Fibroblast of skin of back (primary cell): ENCODE measurements around the gene MTHFD2L.
A peak's percentile ranks its signal among the peaks of the same experiment; 100 is the strongest.

Experiments
- DNase-seq: peaks from one replicate; pipeline ENCODE4 v3.0.0-alpha.2; 2013

Gene MTHFD2L

DNA sequence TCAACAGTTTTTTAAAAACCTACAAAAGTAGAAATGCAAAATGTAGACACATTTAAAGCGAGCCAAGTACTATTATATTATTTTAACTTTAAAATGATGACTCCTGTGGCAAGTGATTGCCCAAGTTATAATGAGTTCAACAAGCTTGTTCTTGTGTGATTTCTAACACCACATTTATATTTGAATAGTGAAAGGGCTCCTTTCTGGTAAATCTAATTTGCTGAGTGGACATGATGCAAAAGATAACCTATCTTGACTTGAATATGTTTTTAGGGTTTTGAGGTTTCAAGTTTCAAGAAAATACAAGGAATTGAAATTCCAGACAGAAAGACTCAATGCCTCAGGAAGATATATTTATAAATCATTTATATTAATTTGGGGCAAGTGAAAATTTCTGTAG, 149.3 kb downstream of the MTHFD2L start:
- DNase-seq, result no peak

DNA sequence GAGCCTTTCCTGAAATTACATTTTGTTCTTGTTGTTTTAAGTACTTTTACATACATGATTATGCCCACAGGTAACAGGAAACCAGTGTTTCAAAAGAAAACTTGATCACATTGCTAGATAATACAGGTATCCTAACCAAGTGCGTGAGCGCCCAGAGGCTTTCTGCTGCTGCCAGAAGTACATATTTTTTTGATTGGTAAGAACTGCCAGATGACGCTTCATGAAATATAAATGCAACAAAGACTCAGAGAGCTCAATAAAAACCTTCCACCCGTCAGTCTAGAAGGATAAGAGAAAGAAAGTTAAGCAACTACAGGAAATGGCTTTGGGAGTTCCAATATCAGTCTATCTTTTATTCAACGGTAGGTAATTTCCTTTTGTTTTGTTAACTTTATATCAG, 150.3 kb downstream of the MTHFD2L start, which contains the start of gene EPGN:
EPGN (plus strand) TSS at position 256 of the 400 bp plus-strand sequence; CDS start at position 320, 64 bp downstream.
- peak; percentile 52 for DNase-seq

DNA sequence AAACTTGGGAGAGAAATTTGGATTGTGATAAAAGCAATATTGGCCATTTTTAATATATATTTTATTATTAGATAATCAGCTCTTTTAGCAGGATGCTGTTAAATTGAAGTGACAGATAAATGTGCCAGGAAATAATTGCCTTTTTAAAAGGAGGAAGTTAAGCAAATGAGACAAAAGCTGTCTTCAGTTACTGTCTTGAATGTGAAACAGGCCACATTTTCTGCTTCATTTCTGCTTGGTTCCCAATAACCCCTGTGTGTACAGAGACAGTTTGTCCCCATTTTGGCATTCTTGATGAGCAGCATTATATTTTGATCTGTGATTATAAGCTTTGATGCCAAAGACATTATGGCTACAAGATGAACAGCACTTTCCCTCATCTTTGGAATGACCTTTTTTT, 151.3 kb downstream of the MTHFD2L start:
- no peak for DNase-seq

DNA sequence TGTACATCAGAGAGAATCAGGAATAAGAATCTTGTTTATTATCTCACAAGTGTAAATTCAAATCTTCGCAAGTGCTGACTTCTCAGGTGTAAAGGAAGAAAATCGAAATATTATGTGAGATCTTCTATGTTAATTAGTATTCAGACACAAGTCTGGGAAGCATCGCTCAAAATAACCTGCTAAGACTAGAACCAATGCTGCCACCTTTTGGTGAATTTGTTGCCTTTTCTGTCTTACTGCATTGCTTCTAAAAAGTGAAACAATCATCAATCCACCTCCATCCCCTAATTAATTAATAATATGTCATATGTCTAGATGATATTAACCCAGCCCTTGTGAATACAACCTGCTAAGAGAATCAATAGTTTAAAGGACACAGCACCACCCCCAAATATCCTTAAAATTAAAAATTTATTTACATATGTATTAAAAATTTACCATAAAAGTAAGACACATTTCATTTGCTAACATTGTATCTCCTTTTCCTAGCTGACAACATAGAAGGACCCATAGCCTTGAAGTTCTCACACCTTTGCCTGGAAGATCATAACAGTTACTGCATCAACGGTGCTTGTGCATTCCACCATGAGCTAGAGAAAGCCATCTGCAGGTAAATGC, 153.9 kb downstream of the MTHFD2L start:
- DNase-seq, result peak; percentile 67

DNA sequence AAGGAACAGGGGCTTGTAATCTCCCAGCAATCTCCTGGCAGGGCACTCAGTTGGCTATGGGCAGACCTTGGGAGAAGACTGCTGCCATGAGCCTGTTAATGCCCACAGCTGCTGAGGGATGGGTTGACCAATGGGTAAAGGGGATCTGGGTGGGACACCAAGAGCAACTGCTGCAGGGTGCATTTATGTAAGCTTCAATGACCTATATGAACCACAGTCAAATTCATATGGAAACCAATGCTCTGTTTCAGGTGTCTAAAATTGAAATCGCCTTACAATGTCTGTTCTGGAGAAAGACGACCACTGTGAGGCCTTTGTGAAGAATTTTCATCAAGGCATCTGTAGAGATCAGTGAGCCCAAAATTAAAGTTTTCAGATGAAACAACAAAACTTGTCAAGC, 156.4 kb downstream of the MTHFD2L start:
- DNase-seq, result no peak

DNA sequence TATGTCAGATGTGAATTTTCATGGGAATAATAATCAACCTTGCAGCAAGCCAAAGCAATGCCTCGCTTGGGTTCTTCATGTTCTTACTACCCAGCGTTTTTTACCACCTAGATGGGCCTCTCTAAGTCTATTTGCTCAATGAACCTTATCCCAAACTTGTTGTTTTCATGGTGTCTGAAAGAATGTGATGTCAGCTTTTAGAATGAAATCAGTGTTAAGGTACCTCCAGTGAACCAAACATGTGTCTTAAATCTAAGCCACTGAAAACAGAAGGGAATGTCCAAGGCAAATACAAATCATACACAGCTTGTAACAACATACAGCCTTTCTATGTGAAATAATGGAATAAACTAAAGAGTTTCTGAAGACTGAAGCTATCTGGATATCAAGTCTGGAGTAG, 157.0 kb downstream of the MTHFD2L start:
- DNase-seq, result no peak

DNA sequence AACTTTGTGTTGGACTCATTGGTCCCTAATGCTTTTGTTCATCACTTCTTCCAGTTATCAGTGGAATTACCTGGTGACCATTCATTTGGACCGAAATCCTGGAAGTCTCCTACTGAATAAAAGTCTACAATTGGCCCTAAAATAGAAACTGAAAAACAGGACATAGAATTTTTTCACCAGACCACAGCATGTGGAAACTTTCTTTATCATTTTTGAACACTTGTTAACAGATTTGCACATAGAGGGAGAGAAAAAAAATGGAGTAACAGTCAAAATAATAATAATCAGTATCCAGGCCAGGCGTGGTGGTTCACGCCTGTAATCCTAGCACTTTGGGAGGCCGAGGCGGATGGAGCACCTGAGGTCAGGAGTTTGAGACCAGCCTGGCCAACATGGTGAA, 157.5 kb downstream of the MTHFD2L start:
- DNase-seq, result no peak

DNA sequence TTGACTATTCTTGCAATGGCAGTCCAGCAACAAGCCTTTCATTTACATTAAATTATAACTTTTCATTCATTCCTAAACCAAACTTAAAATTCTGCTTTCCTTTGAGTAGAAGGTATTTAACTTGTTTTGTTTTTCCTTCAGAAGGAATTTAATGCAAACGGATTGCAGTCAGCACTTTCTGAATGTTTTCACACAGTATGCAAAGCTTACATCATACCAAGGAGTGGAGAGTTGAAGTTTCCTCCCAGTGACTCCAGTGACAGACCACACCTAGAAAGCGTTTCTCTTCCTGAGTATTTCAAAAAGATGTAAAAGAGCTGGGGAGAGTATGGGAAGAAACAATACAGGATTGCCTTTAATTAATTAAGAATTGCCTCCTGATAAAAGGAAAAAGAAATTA, 158.5 kb downstream of the MTHFD2L start:
- peak; percentile 55 for DNase-seq

DNA sequence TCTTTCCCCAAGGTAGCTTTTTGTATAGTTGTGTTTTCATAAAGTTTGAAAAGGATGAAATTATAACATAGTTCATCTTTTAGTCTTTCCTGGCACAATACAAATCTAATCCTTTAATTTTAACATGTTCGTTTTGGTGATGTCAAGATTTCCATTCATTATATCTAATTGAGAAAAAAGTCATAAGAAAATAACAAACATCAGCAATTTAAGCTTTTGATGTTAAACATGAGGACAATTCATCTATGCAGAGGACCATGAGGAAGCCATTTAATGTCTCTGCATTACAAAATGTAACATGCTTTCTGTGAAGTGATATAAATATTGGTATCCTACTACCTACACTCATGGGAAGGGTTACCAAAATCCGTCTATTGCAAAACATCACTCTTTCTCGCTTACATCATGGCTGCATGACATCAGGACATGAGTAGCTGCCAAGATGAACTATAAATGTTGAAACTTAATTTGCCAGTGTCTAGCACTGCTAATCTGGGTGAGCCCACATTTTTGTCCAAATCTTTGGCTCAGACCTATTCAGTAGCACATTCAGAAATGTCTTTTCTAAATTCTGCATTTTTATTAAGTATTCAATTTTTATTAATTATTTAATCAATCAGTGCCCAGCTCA, 159.8 kb downstream of the MTHFD2L start:
- DNase-seq, result no peak

DNA sequence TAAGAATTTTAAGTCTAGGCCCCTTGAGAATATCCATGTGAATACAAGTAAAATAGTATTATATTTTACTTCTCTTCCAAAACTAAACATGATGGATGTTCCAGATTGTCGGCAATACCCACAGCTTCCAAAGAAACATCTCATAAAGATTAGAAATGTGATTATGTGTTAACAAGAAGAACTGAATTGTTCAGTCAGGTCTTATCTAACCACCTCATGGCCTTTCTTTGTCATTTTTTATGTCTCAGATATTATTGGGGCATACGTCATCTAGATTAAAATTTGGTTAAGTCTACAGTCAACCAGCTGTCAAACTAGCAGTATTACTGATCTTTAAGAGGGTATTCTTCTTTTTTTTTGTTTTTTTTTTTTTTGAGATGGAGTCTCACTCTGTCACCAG, 160.4 kb downstream of the MTHFD2L start:
- no peak for DNase-seq

DNA sequence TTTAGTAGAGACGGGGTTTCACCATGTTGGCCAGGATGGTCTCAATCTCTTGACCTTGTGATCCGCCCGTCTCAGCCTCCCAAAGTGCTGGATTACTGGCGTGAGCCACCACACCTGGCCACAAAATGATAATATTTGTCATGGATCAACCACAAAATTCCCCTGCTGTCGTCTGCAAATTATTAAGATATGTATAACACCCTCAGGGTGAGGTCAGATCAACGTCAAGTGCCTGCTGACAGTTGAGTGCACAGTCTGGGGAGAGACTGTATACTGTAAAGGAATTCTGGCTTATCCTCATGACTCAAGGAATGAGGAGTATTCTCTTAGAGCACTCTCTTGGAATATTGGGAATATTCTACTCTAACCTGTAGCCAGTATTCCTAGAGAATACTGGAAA, 161.6 kb downstream of the MTHFD2L start:
- peak; percentile 48 for DNase-seq

DNA sequence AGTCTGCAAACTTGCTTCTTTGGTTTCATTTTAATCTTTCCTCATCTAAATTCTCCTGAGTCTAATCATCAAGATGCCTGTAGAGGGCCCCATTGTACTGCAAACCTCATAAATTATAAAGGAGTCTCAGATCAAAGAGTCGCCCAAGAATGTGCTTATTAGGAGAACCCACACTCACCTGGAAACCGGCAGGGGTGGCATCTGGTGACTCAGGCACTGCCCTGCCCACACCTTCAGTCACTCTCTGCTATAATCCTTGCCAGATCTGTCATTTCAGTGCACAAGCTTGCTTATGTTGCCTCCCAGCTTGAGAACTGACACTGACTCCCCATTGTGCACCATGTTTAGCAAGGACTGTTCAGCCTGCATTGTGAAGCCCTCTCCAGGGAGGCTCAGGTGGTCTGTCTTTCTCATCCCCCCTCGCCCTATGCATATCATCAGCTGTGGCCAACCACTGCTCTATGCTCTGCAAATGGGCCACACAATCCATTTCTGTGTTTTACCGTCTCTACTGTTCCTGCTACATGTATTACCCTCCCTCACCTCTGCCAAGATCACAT, 162.7 kb downstream of the MTHFD2L start:
- DNase-seq, result peak; percentile 58

DNA sequence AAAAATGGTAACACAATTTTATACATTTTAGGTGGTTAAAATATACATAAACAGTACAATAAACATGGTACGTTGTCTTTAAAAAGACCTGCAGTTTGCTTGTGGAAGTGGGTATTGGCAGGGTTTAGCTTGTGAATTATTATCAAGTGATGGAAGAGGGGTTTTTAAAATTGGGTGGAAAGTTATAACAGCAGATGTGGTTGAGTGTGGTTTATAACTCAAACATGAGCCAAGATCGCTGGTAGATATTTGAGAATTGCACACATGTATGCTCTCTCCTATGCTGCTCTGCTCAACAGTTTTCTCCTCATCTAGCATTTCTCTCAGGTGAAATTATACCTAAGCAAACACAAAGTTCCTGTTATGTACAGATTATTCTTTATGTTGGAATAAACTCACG, 164.4 kb downstream of the MTHFD2L start:
- no peak for DNase-seq

DNA sequence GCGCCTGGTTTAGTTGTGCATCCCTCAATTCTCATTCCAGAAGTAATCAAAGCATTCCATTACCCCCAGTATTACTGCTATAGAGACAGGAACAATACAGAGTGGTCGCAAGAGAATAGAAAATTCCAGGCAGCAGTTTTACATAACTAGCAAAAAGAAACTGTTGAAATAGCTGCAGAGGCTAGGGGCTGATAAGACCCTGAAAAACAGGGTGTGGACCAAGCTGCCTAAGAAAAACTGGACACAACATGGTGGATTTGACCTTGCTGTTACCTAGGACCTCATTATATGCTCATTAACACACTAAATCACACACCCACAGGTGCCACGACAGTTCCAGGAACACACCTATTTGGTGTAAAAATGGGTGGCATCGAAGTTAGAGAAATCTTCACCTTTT, 165.7 kb downstream of the MTHFD2L start:
- DNase-seq, result no peak

DNA sequence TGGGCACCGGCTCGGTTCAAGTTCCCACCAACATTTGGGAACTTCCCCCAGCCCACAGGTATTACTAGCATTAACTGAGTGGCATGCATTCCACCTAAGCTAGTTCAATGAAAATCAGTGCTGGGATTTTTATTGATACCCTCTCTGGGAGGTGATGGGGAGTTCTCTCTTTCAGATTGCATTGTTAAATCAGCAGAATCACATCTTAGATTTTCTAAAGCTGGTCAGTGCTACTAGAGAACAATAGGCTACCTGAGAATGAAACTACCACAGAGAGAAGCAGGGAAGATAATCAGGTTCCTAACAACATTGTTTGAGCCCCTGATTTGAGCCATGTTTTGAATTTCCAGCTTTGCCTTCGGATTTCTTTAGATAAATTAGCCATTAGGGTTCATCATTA, 166.3 kb downstream of the MTHFD2L start:
- DNase-seq, result no peak

DNA sequence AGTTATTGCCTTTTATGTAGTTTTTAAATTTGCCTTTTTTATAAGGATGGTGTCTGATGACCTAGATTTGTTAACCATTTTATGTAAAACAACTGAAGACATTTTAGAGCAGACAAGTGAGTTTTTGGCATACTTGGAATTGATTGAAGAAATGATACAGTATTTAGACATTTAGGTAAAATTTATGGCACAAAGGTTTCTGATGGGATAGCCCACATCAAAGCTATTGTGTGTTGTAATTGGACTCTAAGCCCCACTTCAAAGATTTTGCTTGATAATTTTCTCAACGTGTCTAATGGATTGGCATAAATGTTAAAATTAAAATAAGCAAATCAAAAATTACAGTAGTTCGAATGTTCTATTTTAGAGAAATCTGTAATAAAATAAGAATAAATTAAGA, 168.0 kb downstream of the MTHFD2L start:
- no peak for DNase-seq

DNA sequence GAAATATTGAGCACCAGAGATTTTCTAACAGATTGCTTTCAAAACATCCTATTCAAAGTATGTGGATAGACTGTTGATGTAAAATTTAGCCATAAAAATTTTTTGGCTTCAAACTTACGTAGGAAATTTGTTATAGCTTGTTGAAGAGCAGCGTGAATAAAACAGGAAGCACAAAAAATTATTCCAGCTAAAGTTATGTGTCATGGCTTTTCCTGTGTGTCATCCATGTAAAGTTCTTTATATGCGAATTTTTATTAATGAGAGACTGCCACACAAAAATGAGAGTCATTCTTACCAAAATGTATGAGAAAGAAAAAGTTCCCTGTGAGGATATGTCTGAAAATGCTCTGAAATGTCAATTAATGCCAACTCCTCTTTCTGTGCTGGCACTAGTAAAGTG, 169.8 kb downstream of the MTHFD2L start:
- DNase-seq, result peak; percentile 47

DNA sequence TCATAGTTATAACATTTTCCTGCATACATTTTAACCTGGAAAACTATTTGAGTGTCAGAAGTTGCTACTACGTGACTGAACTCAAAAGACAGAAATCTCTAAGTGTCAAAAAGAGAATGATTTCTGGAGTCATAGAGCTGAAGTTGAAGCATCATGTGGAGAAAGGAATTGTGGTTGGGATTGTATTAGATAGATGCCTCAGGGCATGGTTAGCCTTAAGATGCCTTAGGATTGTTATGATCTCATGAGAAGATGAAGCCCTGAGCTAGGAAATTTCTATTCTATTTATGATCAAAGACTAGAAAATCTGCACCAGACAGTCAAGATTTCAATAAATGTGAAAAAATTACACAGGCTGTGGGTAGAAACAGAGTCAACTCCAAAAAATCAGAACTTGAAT, 170.6 kb downstream of the MTHFD2L start:
- no peak for DNase-seq

DNA sequence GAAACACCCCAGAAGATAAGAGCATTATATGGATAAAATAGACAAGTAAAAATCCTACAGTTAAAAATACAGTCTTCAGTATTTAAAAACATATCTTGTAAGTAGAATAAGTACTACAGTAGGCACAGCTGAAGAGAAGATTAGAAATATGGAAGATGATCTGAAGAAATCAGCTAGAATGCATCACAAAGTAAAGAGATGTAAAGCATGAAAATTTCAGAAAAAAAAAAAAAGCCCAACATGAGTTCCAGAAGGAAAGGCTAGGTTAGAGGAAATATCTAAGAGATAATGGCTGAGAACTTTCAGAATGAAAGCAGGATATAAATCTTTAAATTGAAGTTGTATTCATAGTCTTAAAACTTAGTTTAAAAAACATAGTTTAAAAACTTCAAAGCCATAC, 171.4 kb downstream of the MTHFD2L start:
- no peak for DNase-seq

DNA sequence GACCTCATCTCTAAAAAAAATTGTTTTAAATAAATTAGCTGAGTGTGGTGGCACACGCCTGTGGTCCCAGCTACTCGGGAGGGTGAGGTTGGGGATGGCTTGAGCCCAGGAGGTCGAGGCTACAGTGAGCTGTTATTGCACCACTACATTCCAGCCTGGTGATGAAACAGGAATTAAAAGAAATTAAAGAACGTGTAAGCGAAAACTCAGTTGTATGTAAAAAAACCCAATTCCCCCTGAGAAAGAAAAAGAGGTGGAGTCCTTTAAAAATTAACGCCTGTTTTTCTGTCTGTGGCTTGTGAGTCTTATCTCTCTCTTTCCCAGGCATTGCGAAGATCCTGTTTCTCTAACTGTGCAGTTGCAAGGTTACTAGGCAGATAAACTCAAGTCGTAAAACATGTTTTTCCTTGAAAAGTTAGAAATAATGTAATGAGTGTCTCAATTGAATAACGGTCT, 172.4 kb downstream of the MTHFD2L start:
- peak; percentile 8 for DNase-seq

DNA sequence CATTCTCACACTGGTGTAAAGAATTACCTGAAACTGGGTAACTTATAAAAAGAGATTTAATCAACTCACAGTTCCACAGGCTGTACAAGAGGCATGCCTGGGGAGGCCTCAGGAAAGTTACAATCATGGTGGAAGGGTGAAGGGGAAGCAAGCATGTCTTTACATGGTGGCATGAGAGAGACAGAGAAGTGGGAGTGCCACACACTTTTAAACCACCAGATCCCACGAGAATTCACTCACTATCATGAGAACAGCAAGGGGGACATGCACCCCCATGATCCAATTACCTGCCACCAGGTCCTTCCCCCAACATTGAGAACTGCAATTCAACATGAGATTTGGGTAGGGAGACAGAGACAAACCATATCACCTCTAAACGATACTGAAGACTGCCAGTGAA, 173.3 kb downstream of the MTHFD2L start:
- no peak for DNase-seq

DNA sequence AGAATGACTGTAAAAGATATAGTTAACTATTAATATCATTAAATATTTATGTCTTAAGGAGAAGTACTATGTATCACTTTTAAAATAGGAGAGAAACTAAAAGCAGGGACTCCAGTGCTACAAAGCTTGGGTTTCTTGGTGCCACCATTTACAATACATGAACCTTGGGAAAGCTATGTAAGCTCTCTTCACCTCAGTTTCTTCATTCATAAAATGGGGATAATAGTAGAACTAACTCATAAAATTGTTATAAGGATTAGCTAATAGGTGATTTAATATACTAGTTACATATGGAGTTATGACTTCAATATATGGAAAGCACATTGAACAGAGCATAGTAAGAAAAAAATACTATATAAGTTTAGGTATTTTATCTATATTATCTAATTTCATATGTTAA, 174.0 kb downstream of the MTHFD2L start:
- DNase-seq, result no peak

DNA sequence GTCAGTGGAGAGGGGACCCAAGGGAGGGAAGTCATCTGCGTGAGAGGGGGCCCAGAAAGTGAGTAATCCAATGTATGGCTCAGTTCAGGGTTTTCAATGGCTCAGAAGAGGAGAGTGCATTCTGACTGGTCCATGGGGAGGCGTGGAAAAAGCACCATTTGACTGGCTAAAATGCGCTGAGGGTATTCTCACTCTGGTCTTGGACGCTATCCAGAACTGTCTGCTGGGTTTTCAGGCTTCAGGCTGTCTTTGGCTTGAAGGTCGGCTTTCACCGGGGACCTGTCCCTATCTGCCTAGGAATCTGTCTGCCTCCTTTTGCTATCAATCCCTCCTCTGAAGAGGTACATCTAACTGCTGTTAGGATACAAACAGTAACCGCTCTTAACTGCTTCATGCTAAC, 176.7 kb downstream of the MTHFD2L start:
- DNase-seq, result no peak

DNA sequence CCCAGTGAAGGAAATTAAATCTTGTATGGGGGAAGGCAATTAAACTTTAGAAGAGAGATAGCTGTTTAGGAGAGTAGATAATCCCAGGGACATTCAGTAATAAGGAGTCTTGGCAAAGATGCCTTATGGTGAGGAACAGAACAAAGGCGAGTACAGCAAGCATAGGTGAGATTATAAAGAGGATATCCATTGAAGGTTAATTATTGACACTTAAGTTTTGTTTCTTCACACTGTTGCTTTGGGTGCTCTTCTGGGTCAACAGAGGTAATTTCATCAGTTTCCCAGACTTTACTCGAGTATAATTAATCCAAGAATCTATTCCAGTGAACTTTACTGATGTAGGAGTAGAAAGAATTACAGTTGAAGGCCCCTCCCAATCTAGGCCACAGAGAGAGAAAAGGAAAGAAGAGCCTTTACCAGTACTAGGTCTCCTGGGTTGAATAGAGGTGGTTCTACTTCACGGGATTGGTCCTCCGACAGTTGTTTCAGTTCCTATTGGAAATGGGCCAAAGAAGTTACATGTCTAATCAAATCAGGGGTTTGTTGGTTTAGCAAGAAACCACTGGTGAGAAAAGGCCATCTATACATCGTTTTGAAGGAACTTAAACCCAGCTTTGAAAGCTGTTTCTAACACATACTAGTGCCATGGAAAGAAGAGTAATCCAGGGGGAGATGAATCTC, 177.6 kb downstream of the MTHFD2L start:
- no peak for DNase-seq
